Kidney (tissue), 14 donors: ENCODE results near the gene HNRNPAB. TPM values are rescaled to one million over a fixed set of nuclear protein-coding genes. Genes with fewer than 3 reads are reported as not detected.

Experiments used
- DNase-seq, 5 donors: peaks; one replicate each; pipeline ENCODE4 v3.0.0-alpha.2; 2013 to 2020
- FAIRE-seq: peaks from 2 replicates; lab custom pipeline; 2012; peaks lifted over from hg19 to GRCh38; lab: Jason Lieb, UNC
- H3K27ac ChIP-seq, 2 donors: one replicate each; pipeline ENCODE4 v1.7.0; 2013; ENCODE audit warnings: low read depth in 2 of 2, low read length in 2 of 2, inconsistent platforms in 1 of 2
- H3K27me3 ChIP-seq: one replicate; pipeline ENCODE4 v1.7.1; 2013; ENCODE audit warnings: low read length, inconsistent platforms; ENCODE audit not compliant: control insufficient read depth, insufficient read depth
- H3K36me3 ChIP-seq, 3 donors: one replicate each; pipeline versions ENCODE4 v1.7.0 to v1.7.1; 2013; ENCODE audit warnings: low read length in 3 of 3, control low read depth in 1 of 3, inconsistent platforms in 1 of 3; ENCODE audit not compliant: insufficient read depth in 3 of 3, control insufficient read depth in 2 of 3
- H3K4me1 ChIP-seq, 3 donors: one replicate each; pipeline versions ENCODE4 v1.7.0 to v1.7.1; 2013; ENCODE audit warnings: low read length in 3 of 3, inconsistent platforms in 1 of 3, low read depth in 1 of 3; ENCODE audit not compliant: control insufficient read depth in 2 of 3, insufficient read depth in 2 of 3
- H3K4me3 ChIP-seq, 3 donors: one replicate each; pipeline versions ENCODE4 v1.7.0 to v1.8.1; 2013; ENCODE audit warnings: low read length in 3 of 3, control low read depth in 1 of 3, inconsistent platforms in 1 of 3
- H3K9ac ChIP-seq, 3 donors: one replicate each; pipeline versions ENCODE4 v1.7.0 to v1.7.1; 2013; ENCODE audit warnings: low read length in 3 of 3, control low read depth in 1 of 3, inconsistent platforms in 1 of 3
- H3K9me3 ChIP-seq, 3 donors: one replicate each; pipeline versions ENCODE4 v1.7.0 to v1.7.1; 2013; ENCODE audit warnings: low read length in 3 of 3, control low read depth in 1 of 3, inconsistent platforms in 1 of 3; ENCODE audit not compliant: control insufficient read depth in 2 of 3, insufficient read depth in 1 of 3
- intact Hi-C: fragments of 100-400 bp; cut with DNase I; formaldehyde crosslinking; loops from one replicate; pipeline ENCODE4 v1.11.1; 2022
- polyA plus RNA-seq: library from polyadenylated mRNA; stranded (reverse); fragments of 350-450 nt; fragmentation: Illumina TruSeq; extraction: RNeasy Lipid Tissue Mini Kit (QIAGEN cat#74804); gene quantifications from one replicate; pipeline ENCODE4 v1.2.3, GENCODE V29; 2014; ENCODE audit warnings: low read depth, low replicate concordance; ENCODE audit not compliant: insufficient read depth
- total RNA-seq: library from RNA; stranded (reverse); fragmentation: NEBNext Ultra II Directional; extraction: Animal tissue kit (Norgen Biotek cat#: 25700); gene quantifications from one replicate; pipeline ENCODE4 v1.2.1, GENCODE V29; 2021
- TF ChIP-seq, protein P1 (sequence below): IDR thresholded peaks from 3 replicates; pipeline ENCODE4 v1.5.1; 2012; ENCODE audit warnings: mild to moderate bottlenecking, moderate library complexity, borderline replicate concordance; ENCODE audit not compliant: insufficient read depth; ENCODE audit errors: extremely low read depth
- donor health status: control.
- donor health status: control.
- donor health status: control.
- donor health status: control.
- donor health status: control.
- donor health status: DM: yes; HTN: yes; CAD: no.
- donor health status: Normal renal cell carcinoma (clear cell type).

Gene HNRNPAB
- total and polyA plus RNA-seq, 2 donors from 2014 or later: 81.8 to 130 TPM

GRCh38 chr5:178162481-178162880, 41.9 kb upstream of the HNRNPAB start:
- DNase-seq (no peak), FAIRE-seq (no peak)
- no peaks in the 10 kb centered on the region for H3K36me3 ChIP-seq

DNA sequence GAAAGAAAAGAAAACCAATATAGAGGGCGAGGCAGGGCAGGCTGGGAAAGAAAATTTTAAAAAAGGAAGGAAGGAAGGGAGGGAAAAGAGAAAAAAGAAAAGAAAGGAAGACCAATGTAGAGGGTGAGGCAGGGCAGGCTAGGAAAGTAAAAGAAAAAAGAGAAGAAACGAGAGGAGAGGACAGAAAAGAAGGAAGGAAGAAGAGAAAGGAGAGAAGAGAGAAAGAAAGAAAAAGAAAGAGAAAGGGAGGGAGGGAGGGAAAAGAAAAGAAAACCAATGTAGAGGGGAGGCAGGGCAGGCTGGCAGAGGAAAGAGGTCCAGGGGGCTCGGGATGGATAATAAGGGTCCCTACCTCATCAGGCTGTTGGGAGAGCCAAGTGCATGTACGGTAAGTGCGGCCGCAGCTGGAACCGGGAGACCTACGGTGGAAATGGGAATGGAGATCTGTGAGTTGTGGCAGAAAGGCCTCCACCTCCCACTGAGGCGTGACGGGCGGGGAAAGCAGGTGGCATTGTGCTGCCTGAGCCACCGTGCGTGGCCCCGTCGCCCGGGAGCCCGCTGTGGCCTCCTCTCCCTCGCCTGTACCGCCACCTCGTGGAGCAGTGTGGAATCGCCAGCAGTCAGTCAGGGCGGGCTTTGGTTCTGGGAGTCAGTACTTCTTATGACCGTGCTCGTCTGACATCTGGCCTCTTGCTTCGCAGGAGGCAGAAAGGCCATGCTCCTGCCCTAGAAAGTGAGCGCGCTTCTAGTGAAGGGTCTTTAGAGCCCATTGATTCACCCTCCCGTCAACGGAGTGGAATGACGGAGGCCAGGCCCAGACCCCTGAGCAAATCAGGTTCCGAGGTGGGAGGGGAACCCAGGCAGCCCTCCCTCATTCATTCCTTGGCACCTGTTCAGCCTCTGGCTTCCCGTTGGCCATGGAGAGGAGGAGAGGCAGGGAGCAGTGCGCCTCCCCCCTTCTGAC, 40.3 kb upstream of the HNRNPAB start:
- Histone ChIP-seq H3K4me3 (peak overlapping the region in 2 of 3 donors; percentile 21 to 44), H3K27me3 (no peaks in the 10 kb centered on the region), H3K9ac (peak overlapping the region in 1 of 3 donors; percentile 28), H3K9me3 (no peaks in the 10 kb centered on the region), H3K4me1 (peaks cover 0 to 4% (median 0%) of the 10 kb centered on the region in 3 donors), H3K27ac (no peak overlapping the region), H3K36me3 (no peaks in the 10 kb centered on the region)
- DNase-seq (peak; percentile 93 to 95 (median 94)), FAIRE-seq (no peak)
- TF ChIP-seq, protein P1, sequence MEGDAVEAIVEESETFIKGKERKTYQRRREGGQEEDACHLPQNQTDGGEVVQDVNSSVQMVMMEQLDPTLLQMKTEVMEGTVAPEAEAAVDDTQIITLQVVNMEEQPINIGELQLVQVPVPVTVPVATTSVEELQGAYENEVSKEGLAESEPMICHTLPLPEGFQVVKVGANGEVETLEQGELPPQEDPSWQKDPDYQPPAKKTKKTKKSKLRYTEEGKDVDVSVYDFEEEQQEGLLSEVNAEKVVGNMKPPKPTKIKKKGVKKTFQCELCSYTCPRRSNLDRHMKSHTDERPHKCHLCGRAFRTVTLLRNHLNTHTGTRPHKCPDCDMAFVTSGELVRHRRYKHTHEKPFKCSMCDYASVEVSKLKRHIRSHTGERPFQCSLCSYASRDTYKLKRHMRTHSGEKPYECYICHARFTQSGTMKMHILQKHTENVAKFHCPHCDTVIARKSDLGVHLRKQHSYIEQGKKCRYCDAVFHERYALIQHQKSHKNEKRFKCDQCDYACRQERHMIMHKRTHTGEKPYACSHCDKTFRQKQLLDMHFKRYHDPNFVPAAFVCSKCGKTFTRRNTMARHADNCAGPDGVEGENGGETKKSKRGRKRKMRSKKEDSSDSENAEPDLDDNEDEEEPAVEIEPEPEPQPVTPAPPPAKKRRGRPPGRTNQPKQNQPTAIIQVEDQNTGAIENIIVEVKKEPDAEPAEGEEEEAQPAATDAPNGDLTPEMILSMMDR: peak; percentile 99
- intact Hi-C loops: loop anchor here (5.0 kb wide), 1 partner anchor 87 kb away; no protein-coding TSS in a partner anchor

More at GRCh38 chr5:178162481-178162880, 41.9 kb upstream of the HNRNPAB start:
- Histone ChIP-seq H3K9me3 (no peaks in the 10 kb centered on the region), H3K4me1 (peaks cover 0 to 4% (median 0%) of the 10 kb centered on the region in 3 donors), H3K9ac (no peak overlapping the region), H3K27me3 (no peaks in the 10 kb centered on the region), H3K4me3 (no peak overlapping the region), H3K27ac (no peak overlapping the region)
- TF ChIP-seq, protein P1: no peak
- intact Hi-C loops: loop anchor here (5.0 kb wide), 1 partner anchor 85 kb away; no protein-coding TSS in a partner anchor

GRCh38 chr5:178165581-178165980, 38.8 kb upstream of the HNRNPAB start:
- peaks cover 0 to 4% (median 0%) of the 10 kb centered on the region in 3 donors for H3K4me1 ChIP-seq
- no peaks in the 10 kb centered on the region for H3K36me3 ChIP-seq
- H3K27ac ChIP-seq: no peak overlapping the region
- FAIRE-seq: no peak
- H3K27me3 ChIP-seq: no peaks in the 10 kb centered on the region
- TF ChIP-seq, protein P1: no peak
- no peak overlapping the region for H3K4me3 ChIP-seq
- intact Hi-C loops: no loop called here
- no peak for DNase-seq
- H3K9me3 ChIP-seq: no peaks in the 10 kb centered on the region
- H3K9ac ChIP-seq: no peak overlapping the region
